NCI-H1930 (cell line): ENCODE results near the gene PRKAG3.
A peak's percentile ranks its signal among the peaks of the same experiment; 100 is the strongest.

Experiments used
- DNase-seq, 2 experiments: peaks; one replicate each; lab custom pipeline; 2025; lab: John Stamatoyannopoulos, UW

The PRKAG3 gene

GRCh38 chr2:218813771-218814460 lies 17.7 kb downstream of the PRKAG3 start:
- no peak for DNase-seq

- DNase-seq, result no peak
These were observed 18.7 kb downstream of the PRKAG3 start for GRCh38 chr2:218812861-218813260.

GRCh38 chr2:218812096-218812815 lies 19.3 kb downstream of the PRKAG3 start:
- no peak for DNase-seq

GRCh38 chr2:218811382-218811781 lies 20.2 kb downstream of the PRKAG3 start:
- DNase-seq, result no peak

- no peak for DNase-seq
These were observed 21.3 kb downstream of the PRKAG3 start for GRCh38 chr2:218810256-218810655.

GRCh38 chr2:218809515-218809914 lies 22.1 kb downstream of the PRKAG3 start:
- no peak for DNase-seq

GRCh38 chr2:218807626-218808025 lies 24.0 kb downstream of the PRKAG3 start:
- DNase-seq, result no peak

- no peak for DNase-seq
These were observed 25.1 kb downstream of the PRKAG3 start for GRCh38 chr2:218806346-218806978.

- peak in 1 of 2 experiments; percentile 7 for DNase-seq
These were observed 26.0 kb downstream of the PRKAG3 start for GRCh38 chr2:218805627-218806026.

- DNase-seq, result no peak
These were observed 26.8 kb downstream of the PRKAG3 start for GRCh38 chr2:218804817-218805216.

- DNase-seq, result no peak
These were observed 29.1 kb downstream of the PRKAG3 start for GRCh38 chr2:218802386-218802994.

- no peak for DNase-seq
These were observed 31.6 kb downstream of the PRKAG3 start for GRCh38 chr2:218799990-218800389.

GRCh38 chr2:218798767-218799504 lies 32.7 kb downstream of the PRKAG3 start:
- DNase-seq, result no peak

- DNase-seq, result no peak
These were observed 34.9 kb downstream of the PRKAG3 start for GRCh38 chr2:218796691-218797090.

GRCh38 chr2:218792433-218792832 lies 39.2 kb downstream of the PRKAG3 start:
- no peak for DNase-seq

- DNase-seq, result no peak
These were observed 42.9 kb downstream of the PRKAG3 start for GRCh38 chr2:218788529-218789255.

- no peak for DNase-seq
These were observed 45.5 kb downstream of the PRKAG3 start for GRCh38 chr2:218786133-218786532.

GRCh38 chr2:218785103-218785502 lies 46.5 kb downstream of the PRKAG3 start:
- no peak for DNase-seq

- DNase-seq, result no peak
These were observed 47.9 kb downstream of the PRKAG3 start for GRCh38 chr2:218783688-218784087.

- DNase-seq, result no peak
These were observed 49.1 kb downstream of the PRKAG3 start for GRCh38 chr2:218782528-218782844.
